Measurements from ENCODE around the gene PRSS2.
"Not testable (repeated sequence)": the region's sequence is repeated elsewhere in the genome, so short reads cannot be mapped to it uniquely, and the experiment has no call there.

Gene PRSS2

DNA sequence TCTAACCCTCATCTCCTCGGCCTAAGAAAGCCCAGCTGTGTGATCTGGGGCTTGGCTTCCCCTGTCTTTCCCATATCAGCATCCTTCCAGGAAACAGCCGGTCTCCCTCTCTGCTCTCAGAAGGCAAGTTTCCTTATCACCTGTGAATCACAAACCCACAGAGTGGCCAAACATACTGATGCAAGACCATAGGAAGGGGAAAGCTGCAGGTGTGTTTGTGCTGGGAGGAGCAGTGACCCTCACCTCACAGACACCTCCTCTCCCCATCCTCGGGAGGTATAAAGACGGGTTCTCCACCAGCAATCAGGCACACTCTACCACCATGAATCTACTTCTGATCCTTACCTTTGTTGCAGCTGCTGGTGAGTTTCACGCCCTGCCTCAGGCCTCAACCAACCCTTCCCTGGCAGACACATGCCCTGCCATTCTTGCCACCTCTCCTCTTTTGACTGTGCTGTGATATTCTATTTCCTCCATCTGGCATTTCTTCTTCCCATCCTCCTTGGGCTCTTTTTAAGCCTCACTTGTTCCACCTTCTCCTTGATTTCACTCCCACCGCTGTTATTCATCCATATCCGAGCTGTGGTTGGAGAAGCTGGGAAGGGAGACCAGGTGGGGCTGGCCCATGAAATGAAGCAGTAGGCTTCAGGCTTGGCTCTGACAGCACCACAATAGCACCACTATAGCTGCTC, at the start of gene PRSS2:
PRSS2 (plus strand) TSS at position 310 of the 692 bp plus-strand sequence; CDS start at position 323, 13 bp downstream.
- no peak for DNase-seq

DNA sequence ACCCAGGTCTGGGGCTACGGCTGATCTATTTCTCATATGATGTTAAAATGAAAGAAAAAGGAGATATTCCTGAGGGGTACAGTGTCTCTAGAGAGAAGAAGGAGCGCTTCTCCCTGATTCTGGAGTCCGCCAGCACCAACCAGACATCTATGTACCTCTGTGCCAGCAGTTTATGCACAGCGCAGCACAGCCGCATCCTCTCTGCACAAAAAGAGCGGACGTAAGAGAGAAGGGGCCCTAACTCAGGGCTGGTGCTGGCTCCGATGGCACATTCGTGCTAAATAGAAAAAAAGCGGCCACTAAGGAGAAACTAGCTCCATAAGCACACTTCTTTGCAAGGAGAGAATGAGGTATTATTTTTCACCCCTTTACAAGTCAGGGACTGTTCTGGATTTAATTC, 49.8 kb upstream of the PRSS2 start:
- DNase-seq: no peak

DNA sequence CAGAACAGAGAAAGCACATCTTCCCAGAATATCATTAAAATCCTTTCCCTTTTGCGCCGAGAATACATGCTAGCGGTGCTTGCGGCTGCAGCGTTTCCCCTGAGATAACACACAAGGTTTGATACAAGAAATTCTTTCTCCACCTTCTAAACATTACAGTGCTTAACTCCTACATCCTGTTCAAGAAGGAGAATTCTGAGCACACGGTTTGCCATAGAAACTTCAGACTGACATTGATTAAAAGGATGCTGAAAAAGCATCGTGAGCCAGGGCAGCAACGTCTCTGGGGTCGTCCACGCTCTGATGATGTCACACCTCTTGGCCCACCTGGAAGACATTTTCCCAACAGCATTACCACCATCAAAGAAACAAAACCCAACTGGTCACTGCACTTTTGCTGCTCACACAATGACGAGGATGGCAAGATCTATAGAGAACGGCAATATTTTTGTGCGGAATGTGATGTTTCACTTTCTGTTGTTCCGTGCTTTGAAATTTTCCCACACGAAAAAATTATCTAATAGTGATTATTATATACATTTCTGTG, 48.4 kb upstream of the PRSS2 start:
- DNase-seq: no peak

DNA sequence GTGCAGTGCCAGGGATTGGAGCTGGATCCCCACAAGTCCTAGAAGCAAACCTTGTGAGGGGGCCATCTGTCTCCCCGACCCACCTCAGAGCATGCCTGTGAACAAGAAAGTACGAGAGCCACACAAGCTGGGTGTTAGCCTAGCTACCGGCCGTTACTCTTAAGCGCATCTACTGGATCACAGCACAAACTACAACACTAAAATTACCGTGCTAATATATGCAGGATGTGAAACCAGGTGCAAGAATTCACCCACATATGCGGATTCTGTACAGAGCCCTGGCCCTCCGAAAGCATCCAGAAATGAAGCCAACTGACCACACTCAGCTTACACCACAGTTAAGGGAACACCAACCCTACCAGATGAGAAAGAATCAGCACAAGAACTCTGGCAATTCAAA, 37.5 kb upstream of the PRSS2 start:
- no peak for DNase-seq

DNA sequence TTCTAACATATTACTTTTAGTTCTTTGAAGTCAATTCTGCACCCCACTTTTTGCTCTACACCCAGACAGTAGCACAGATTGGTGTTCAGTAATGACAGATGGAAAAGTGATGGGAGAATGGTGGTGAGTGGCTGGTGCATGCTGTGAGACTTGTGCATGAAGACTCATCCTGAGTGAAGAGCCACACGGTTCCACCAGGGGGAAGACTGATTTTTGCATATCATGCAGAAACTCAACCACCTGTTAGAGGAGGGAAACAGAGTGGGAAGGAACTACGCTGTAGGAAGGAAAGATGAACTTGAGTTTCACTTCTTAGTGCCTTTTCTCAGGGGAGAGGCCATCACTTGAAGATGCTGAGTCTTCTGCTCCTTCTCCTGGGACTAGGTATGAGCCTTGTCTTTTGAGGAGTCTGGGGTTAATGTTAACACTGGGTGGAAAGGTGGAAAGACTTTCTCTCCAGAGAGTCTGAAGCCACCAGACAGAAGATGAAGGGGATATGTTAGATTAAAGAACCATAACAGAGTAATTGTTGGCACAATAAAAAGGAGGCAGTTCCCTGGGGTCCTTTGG, 30.8 kb upstream of the PRSS2 start:
- DNase-seq: no peak

DNA sequence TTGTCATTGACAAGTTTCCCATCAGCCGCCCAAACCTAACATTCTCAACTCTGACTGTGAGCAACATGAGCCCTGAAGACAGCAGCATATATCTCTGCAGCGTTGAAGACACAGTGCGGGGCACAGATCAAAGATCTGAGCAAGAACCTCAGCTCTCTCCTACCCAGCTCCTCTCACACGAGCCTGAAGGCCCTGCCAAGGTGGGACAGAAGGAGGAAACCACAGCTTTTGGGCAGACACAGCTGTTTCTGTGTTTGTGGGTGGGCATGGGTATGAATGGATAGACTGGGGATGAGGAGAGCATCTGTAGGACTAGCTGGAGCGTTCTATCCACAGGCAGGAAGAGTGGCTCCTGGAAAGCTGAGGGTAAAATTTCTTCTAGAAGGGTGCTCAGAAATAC, 30.0 kb upstream of the PRSS2 start:
- no peak for DNase-seq

DNA sequence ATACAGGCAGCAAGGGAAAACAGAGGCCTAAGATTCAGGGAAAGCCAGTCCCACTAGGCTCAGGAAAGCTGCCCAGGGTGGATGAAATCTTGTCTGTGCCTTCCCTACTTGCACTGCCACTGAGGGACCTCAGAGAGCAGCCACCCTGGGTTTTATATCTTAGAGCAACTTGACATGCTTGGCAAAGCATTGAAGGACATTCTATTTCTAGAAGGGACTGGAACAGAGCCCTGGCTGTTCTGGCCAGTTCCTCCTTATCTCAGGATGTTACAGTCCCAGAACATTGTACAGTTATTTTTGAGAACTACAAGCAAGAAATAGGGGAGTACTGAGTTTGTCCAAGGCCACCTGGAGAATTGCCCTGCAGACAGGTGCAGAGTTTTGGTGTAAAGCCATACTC, 28.8 kb upstream of the PRSS2 start:
- not testable (repeated sequence) for DNase-seq

DNA sequence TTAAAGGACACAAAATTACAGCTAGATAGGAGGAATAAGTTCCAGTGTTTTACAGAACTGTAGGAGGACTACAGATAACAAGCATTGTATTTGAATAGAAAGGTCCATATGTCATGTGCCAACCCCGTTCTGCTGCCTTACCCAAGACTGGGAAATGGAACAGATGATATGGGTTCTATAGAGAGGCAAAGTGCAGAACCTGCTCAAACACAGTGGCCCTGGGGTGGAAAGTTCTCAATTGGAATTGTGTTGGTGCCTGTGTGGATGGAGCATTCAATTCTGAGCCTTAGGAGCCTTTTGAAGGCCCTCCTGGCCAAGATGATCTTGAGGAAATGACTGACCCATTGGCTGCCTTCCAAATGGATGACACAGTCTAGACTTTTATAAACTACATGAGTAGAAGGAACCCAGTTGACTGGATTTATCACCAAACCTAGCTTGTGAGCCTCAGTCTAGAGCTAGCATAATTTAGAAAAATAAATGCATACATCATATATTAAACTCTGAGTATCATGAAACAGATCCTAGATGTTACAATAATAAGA, 25.6 kb upstream of the PRSS2 start:
- DNase-seq: no peak

DNA sequence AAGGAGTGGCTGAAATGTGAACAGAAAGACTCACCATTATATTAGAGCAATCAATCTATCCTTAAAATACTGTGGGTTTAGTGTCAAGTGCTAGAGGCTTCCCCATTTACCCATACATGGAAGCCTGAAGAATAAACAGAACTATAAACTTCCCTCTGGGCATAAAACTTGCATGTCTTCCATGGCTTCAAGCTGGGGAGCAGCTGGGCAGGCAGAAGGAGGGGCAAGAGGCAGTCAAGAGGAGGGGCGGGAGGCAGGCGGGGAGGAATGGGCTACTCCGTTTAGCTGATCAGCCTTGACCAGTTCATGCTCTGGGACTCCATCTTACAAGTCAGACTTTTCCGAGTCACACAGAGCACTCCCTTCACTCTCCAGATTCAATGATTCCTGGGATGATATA, 25.0 kb upstream of the PRSS2 start:
- DNase-seq: no peak

DNA sequence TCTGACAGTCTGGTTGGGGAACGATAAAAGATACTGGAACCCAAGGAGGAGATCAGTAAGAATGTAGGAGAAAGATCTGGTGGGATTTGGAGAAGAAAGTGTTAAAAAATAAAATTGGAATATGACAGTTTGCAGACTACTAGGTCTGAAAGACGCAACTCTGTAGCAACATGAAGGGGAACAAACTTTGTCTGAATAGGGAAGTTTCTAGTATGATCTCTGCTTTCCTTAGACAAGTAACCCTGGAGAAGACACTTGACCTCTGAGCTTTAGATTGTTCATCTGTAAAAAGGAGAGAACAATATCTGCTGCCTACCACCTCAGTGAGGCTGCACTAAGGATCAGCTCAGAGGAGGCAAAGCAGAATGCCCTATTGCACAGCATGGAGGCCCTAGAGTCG, 24.5 kb upstream of the PRSS2 start:
- no peak for DNase-seq

DNA sequence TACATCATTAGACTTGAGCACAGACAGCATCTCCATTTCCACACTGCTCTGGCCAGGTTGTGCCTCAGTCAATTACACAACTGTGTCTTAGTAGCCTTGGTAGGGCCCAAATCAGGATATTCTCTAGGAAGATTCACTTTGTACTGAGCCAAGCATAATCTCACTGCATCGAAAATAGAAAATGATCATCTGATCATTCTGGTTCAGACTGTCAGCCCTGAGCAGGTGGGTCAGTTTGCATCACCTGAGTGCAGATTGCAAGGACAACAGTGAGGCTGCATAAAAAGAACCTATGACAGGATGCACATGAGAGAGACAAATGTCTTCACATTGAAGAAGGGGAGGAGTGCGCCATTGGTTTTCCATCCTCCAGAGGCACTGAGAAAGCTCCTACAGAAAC, 22.4 kb upstream of the PRSS2 start:
- DNase-seq: not testable (repeated sequence)

DNA sequence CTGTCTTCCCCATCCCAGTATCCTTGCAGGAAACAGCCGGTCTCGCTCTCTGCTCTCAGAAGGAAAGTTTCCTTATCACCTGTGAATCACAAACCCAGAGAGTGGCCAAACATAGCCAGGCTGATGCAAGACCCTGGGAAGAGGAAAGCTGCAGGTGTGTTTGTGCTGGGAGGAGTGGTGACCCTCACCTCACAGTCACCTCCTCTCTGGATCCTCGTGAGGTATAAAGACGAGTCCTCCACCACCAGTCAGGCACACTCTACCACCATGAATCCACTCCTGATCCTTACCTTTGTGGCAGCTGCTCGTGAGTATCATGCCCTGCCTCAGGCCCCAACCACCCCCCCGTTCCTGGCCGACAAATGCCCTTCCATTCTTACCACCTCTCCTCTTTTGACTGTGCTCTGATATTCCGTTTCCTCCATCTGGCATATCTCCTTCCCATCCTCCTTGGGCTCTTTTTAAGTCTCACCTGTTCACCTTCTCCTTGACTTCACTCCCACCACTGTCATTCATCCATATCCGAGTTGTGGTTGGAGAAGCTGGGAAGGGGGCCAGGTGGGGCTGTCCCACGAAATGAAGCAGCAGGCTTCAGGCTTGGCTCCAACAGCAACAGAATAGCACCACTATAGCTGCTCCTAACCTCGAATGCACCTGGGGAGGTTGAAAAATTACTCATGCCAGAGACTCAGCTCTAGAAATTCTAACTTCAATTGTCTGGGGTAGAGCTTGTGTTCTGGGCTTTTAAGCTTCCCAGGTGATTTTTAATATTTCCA, 21.4 kb upstream of the PRSS2 start, which contains the start of gene PRSS1:
PRSS1 (plus strand) TSS at position 255 of the 776 bp plus-strand sequence; CDS start at position 268, 13 bp downstream.
- no peak for DNase-seq

DNA sequence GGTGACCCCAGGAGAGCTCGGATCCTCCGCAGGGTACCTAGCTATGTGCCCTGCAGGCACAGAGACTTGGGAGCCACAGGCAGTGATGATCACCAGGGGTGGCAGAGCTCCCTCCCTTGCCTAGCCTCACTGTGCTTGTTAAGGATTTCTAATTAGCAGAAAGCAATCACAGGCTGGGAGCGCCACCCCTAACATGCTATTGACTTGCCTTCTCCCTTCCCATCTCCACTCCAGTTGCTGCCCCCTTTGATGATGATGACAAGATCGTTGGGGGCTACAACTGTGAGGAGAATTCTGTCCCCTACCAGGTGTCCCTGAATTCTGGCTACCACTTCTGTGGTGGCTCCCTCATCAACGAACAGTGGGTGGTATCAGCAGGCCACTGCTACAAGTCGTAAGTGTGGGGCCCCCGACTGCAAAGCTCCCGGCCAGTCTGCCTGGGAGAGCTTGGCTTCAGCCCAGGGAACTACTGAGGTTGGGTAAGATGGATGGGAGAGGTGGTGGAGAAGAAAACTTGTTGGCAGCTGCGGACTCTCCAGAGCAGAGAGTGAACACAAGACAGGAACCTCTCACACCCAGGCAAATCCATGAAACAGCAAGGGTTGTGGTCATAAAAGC, 20.3 kb upstream of the PRSS2 start:
- no peak for DNase-seq

DNA sequence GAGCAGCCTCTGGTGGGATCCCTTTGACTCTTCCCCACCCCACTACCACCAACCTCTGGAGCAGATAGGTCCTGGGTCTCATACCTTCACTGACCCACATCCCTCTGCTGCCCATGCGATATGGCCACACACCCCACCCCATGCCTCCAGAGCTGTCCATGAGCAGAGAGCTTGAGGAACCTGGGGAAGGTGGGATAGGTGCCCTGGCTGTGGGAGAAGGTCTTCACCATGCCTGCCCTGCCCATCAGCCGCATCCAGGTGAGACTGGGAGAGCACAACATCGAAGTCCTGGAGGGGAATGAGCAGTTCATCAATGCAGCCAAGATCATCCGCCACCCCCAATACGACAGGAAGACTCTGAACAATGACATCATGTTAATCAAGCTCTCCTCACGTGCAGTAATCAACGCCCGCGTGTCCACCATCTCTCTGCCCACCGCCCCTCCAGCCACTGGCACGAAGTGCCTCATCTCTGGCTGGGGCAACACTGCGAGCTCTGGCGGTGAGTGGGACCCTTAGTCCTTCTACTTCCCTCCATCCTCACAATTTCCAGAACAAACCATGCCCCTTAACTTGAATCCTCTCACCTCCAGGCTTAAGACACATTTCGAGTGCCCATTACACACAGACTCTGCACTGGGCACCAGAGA, 19.1 kb upstream of the PRSS2 start:
- DNase-seq: not testable (repeated sequence)

DNA sequence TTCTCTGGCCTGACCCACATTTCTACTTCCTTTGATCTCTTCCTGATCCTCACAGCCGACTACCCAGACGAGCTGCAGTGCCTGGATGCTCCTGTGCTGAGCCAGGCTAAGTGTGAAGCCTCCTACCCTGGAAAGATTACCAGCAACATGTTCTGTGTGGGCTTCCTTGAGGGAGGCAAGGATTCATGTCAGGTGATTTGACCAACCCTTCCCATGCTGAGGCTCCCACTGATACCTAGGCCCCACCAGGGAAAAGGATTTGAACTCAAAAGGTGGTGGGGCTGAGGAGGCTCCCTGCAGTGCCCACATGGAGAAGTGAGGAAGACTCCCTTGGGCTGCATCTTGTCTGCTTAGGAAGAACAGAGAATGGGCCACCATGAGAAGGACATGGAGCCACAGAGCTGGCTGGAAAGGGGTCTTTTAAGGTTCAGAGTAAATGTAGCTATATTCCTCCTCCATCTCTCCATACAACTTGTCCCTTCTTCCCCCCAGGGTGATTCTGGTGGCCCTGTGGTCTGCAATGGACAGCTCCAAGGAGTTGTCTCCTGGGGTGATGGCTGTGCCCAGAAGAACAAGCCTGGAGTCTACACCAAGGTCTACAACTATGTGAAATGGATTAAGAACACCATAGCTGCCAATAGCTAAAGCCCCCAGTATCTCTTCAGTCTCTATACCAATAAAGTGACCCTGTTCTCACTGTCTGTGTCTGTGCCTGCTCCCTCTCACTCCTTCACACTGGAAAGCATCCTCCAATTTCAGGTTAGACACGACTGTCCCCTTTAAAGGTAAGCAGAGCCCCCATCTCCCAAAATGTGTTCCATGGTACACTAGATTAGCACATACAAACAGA, 18.2 kb upstream of the PRSS2 start:
- DNase-seq: no peak

DNA sequence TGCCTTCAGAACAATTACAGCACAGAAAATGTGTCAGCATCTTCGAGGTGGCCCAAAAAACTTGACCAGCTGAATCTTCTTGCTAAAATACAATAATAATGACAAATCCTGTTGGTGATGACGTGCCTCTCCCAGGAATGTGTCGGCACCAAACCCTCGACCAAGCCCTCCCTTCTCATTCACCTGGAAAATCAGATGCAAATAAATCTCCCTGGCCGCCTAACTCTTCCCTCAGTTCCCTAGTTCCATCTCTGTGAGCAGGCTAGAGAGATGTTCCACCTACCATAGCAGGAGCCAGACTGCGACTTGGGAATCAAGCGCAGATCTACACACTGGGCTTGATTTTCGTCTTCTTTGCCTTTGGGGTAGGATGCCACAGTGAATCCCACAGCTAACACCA, 17.4 kb upstream of the PRSS2 start:
- no peak for DNase-seq

DNA sequence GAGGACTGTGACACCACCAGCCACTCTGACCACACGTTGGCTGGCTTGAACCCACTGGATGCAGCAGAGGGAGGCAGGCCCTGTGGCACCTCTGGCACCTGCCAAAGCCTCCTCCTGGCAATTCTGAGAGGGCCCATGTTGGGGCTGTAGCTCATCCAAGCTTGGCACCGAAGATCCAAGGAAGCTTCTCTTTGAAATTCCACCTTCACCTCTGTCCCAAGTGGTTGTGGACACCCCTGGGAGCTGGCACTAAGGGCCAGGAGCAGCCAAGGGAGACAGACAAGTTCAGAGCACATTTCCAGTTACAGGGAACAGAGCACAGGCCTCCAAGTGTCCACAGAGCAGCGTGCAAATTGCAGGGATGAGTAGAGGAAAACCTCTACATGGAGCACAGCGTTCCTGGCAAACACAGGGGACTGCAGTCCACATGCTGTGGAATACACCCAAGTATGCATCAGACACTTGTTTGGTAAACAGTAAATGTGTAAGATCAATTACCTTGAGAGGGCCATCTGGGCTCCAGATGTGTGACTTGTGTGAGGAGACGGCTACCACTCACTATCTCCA, 16.8 kb upstream of the PRSS2 start:
- DNase-seq: not testable (repeated sequence)

DNA sequence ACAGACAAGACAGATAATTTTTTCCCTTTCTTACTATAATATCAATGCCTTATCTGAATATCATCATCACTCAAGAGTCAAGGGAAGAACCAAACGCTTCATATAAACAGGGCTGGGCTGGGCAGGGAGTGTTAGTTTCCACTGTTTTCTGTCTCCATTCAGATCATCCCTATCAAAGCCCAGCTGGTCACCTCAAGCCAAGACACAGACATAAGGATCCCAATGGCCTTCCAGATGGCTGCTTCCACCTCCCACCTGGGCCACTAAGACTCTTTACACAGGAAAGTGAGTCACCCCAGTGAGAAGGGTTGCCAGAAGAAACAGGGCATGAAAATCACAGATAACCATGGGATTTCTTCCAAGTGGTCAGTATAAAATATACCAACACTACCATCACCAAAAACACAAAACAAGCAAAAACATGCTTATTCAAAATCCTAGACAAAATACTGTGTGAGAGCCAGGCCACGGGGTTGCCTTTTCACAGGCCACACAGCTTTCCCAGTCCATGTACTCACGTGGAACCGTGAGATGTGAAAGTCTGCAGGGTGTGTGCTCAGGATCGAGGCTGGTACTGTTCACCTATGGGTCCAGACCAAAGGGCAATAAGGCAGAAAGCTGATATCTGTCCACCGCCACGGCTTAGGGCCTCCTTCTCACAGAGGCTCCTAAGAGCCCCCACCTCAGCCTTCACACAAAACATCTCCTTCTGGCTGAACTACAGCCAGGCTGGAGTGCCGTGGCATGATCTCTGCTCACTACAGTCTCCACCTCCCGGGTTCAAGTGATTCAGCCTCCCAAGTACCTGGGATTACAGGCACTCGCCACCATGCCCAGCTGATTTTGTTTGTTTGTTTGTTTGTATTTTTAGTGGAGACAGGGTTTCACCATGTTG, 15.8 kb upstream of the PRSS2 start:
- DNase-seq: no peak

DNA sequence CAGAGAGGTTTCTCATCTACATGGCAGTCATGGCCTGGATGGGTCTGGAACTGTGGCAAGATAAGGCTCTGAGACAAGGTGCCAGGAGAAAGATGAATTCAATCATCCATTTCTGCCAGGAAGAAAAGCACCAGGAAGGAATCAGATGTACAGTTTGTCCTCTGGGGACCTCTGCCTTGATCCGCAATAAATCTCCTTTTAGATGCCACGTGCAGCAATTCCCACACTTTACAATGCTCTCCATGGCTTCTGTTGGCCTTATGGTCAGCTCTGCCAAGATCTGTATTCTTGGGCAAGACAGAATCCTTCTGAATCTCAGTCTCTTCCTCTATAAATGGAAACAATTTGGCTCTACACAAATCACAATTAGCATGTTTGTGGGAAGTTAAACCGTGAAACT, 12.5 kb upstream of the PRSS2 start:
- DNase-seq: not testable (repeated sequence)

DNA sequence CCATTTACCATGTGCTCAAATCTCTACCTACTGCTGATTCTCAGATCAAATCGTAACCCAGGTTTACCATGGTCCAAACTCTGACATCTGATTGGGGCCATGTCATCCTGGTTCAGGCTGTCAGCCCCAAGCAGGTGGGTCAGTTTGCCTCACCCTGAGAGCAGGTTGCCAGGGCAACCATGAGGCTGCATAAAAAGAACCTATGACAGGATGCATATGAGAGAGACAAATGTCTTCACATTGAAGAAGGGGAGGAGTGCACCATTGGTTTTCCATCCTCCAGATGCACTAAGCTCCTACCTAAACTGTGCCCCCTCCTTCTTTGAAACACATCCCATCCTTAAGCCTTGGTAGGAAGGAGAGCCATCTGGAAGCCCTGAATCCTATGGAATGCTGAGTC, 11.3 kb upstream of the PRSS2 start:
- DNase-seq: no peak

Data from NCI-H2227 treated with DMSO at 0.1 percent for 48 hours (cell line).